OCI-LY7 (cell line): Measurements from ENCODE around the gene STYX. TPM values are rescaled to one million over a fixed set of nuclear protein-coding genes. Genes with fewer than 3 reads are reported as not detected.

Experiments used
- BruUV-seq: library from RNA; stranded (reverse); fragments of 400-500 nt; replicated peaks from 2 replicates; lab custom pipeline; 2021; lab: Mats Ljungman, UMichigan
- CTCF ChIA-PET: fragments of 300-600 bp; sonication (Branson Sonifier 250); formaldehyde crosslinking; loops from one replicate; lab custom pipeline; 2022; ENCODE audit warnings: antibody characterized with exemption; ENCODE audit not compliant: unreplicated experiment; lab: Charles Lee
- POLR2A ChIA-PET: fragments of 300-600 bp; sonication (Branson Sonifier 250); formaldehyde crosslinking; loops from one replicate; lab custom pipeline; 2022; ENCODE audit warnings: antibody characterized with exemption; lab: Charles Lee
- DNase-seq: peaks from one replicate; pipeline ENCODE4 v3.0.0-alpha.2; 2015; ENCODE audit warnings: low spot score
- H2AFZ ChIP-seq: fragments of 200-600 bp; sonication (generic), shearing (Covaris generic); 2 replicates; pipeline ENCODE4 v1.6.1; 2014; ENCODE audit warnings: mild to moderate bottlenecking, antibody characterized with exemption, low read length, moderate library complexity
- H3K27ac ChIP-seq: fragments of 200-600 bp; sonication (generic); 2 replicates; pipeline ENCODE4 v1.5.1; 2014; ENCODE audit warnings: mixed run types, low read depth, mild to moderate bottlenecking, moderate library complexity, low read length, inconsistent platforms; ENCODE audit not compliant: poor library complexity, severe bottlenecking
- H3K36me3 ChIP-seq: fragments of 200-600 bp; sonication (generic); 2 replicates; pipeline ENCODE4 v1.6.1; 2014; ENCODE audit warnings: mild to moderate bottlenecking, antibody characterized with exemption, low read length, moderate library complexity, mixed read lengths; ENCODE audit not compliant: insufficient read depth
- H3K4me1 ChIP-seq: fragments of 200-600 bp; sonication (generic); 2 replicates; pipeline ENCODE4 v1.5.1; 2014; ENCODE audit warnings: mild to moderate bottlenecking, low read length; ENCODE audit not compliant: insufficient read depth, poor library complexity, severe bottlenecking
- H3K4me2 ChIP-seq: fragments of 200-600 bp; sonication (generic); 2 replicates; pipeline ENCODE4 v1.6.1; 2014; ENCODE audit warnings: mild to moderate bottlenecking, low read length
- H3K4me3 ChIP-seq: fragments of 200-600 bp; sonication (generic); 2 replicates; pipeline ENCODE4 v1.5.1; 2014; ENCODE audit warnings: mild to moderate bottlenecking, low read depth, low read length; ENCODE audit not compliant: poor library complexity, severe bottlenecking
- H3K79me2 ChIP-seq: fragments of 200-600 bp; sonication (generic); 2 replicates; pipeline ENCODE4 v1.6.1; 2016; ENCODE audit warnings: low read depth, mild to moderate bottlenecking, low read length, moderate library complexity, mixed read lengths; ENCODE audit not compliant: insufficient read depth
- H3K9me2 ChIP-seq: fragments of 200-600 bp; sonication (generic); 2 replicates; pipeline ENCODE4 v1.6.1; 2016; ENCODE audit warnings: mild to moderate bottlenecking, low read length, mixed read lengths; ENCODE audit not compliant: insufficient read depth
- H3K9me3 ChIP-seq: fragments of 200-600 bp; sonication (generic); 2 replicates; pipeline ENCODE4 v1.6.1; 2014; ENCODE audit warnings: mild to moderate bottlenecking, mixed run types, low read length, mixed read lengths
- H4K20me1 ChIP-seq: fragments of 200-600 bp; sonication (generic); 2 replicates; pipeline ENCODE4 v1.6.1; 2014; ENCODE audit warnings: mild to moderate bottlenecking, antibody characterized with exemption, low read length, moderate library complexity, mixed read lengths; ENCODE audit not compliant: insufficient read depth
- CTCF ChIP-seq: fragments of 200-600 bp; sonication (generic); conservative IDR thresholded peaks from 2 replicates; pipeline ENCODE4 v1.5.1; 2014; ENCODE audit warnings: mild to moderate bottlenecking, antibody characterized with exemption, low read length, moderate library complexity, mixed read lengths
- EZH2phosphoT487 ChIP-seq: fragments of 200-600 bp; sonication (generic); IDR thresholded peaks from 2 replicates; pipeline ENCODE4 v1.6.1; 2018; ENCODE audit warnings: low read depth, borderline replicate concordance, mild to moderate bottlenecking, mixed run types, antibody characterized with exemption, low read length, moderate library complexity, mixed read lengths
- intact Hi-C: fragments of 100-400 bp; cut with micrococcal nuclease; formaldehyde crosslinking; loops from one replicate; pipeline ENCODE4 v1.10.0; 2022; ENCODE audit not compliant: unreplicated experiment
- total RNA-seq, 2 experiments: library from RNA; depleted of rRNA in 1 of 2; stranded (reverse); fragments of >200 nt in 1 of 2; shearing (Covaris generic) in 1 of 2; gene quantifications; 2 replicates each; pipeline ENCODE4 v1.2.3, GENCODE V29; 2014 to 2022

Gene STYX
- total RNA-seq, 2 experiments from 2014 or later = 7.6 to 12.5 TPM

- peak overlapping the region; percentile 56 for H3K27ac ChIP-seq
- H3K4me1 ChIP-seq = peaks cover 16% of the 10 kb centered on the region
- peak overlapping the region; percentile 85 for H3K4me2 ChIP-seq
- CTCF ChIA-PET = interaction anchor here (1.2 kb wide), 1 partner anchor 78 kb away, joined by 3 read pairs; no protein-coding TSS in a partner anchor
- TF ChIP-seq CTCF (no peak), EZH2phosphoT487 (no peak)
- H2AFZ ChIP-seq = peak overlapping the region; percentile 85
- H3K36me3 ChIP-seq = peaks cover 16% of the 10 kb centered on the region
- H3K4me3 ChIP-seq = peak overlapping the region; percentile 86
- intact Hi-C loops = loop anchor here (2.0 kb wide), 2 partner anchors 95 to 237 kb away; partner anchors contain the start of genes ERO1A, GPR137C and TXNDC16
- no peaks in the 10 kb centered on the region for H3K9me2 ChIP-seq
- BruUV-seq = TSS peak; percentile 57
- POLR2A ChIA-PET = interaction anchor here (0.6 to 1.0 kb wide), 5 partner anchors 26 to 132 kb away, joined by 3 read pairs; no protein-coding TSS in a partner anchor
- peaks cover 7% of the 10 kb centered on the region; the same call in 1 of the 2 replicates for H4K20me1 ChIP-seq
- DNase-seq = peak; percentile 19
- peaks cover 51% of the 10 kb centered on the region for H3K79me2 ChIP-seq
- no peaks in the 10 kb centered on the region for H3K9me3 ChIP-seq
Observed at GRCh38 chr14:52790011-52790755, 60.2 kb downstream of the STYX start.

DNA sequence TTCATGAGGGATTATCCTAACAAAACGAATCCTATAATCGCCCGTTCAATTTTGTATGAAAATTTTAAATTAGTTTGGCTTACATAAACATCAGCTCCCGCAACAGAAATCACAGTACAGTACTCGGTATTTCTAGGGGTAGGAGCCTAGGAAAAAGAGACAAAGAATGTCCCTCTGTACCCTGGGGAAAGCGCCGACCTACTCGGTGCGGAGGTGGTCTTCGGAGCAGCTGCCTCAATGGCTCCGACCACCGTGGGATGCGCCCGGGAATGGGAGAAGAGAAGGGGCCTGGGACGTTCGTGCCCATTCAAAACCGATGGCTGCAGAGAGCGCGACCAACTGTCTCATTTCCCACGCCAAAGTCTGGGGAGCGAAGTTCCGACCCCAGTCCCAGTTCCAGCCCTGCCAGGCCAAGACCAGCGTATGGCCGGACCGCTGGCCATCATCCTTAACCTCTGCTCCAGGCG, 60.8 kb downstream of the STYX start:
- CTCF ChIA-PET = interaction anchor here (1.2 kb wide), 1 partner anchor 79 kb away, joined by 3 read pairs; no protein-coding TSS in a partner anchor
- Histone ChIP-seq H3K4me1 (peaks cover 16% of the 10 kb centered on the region), H3K36me3 (peaks cover 16% of the 10 kb centered on the region), H3K9me2 (no peaks in the 10 kb centered on the region), H2AFZ (peak overlapping the region; percentile 85), H3K27ac (peak overlapping the region; percentile 56), H3K79me2 (peaks cover 51% of the 10 kb centered on the region), H3K4me2 (peak overlapping the region; percentile 85), H3K4me3 (peak overlapping the region; percentile 86), H3K9me3 (no peaks in the 10 kb centered on the region), H4K20me1 (peaks cover 7% of the 10 kb centered on the region; the same call in 1 of the 2 replicates)
- intact Hi-C loops = loop anchor here (2.0 kb wide), 2 partner anchors 96 to 238 kb away; partner anchors contain the start of genes ERO1A, GPR137C and TXNDC16
- DNase-seq = peak; percentile 21
- no TSS peak for BruUV-seq
- TF ChIP-seq CTCF = no peak
- no peak for TF ChIP-seq EZH2phosphoT487
- POLR2A ChIA-PET = interaction anchor here (0.7 to 1.0 kb wide), 3 partner anchors 75 to 131 kb away, joined by 3 read pairs; no protein-coding TSS in a partner anchor
